Measurements from ENCODE around the gene NFIB.

NFIB gene

GRCh38 chr9:14127656-14128055, 186.3 kb downstream of the NFIB start:
- in situ Hi-C loops (cut with MboI; ENCODE audit: low sequenced_read_pairs) = no loop called here

- in situ Hi-C loops (cut with MboI; ENCODE audit: low sequenced_read_pairs) = no loop called here
These were observed 194.0 kb downstream of the NFIB start for GRCh38 chr9:14119694-14120514.

- in situ Hi-C loops (cut with MboI; ENCODE audit: low sequenced_read_pairs) = no loop called here
These were observed 201.7 kb downstream of the NFIB start for GRCh38 chr9:14112226-14112625.

- in situ Hi-C loops (cut with MboI; ENCODE audit: low sequenced_read_pairs) = no loop called here
These were observed 202.2 kb downstream of the NFIB start for GRCh38 chr9:14111696-14112095.

- in situ Hi-C loops (cut with MboI; ENCODE audit: low sequenced_read_pairs) = no loop called here
These were observed 206.0 kb downstream of the NFIB start for GRCh38 chr9:14107977-14108376.

GRCh38 chr9:14107495-14107894, 206.4 kb downstream of the NFIB start:
- in situ Hi-C loops (cut with MboI; ENCODE audit: low sequenced_read_pairs) = no loop called here

- in situ Hi-C loops (cut with MboI; ENCODE audit: low sequenced_read_pairs) = no loop called here
These were observed 207.2 kb downstream of the NFIB start for GRCh38 chr9:14106699-14107098.

GRCh38 chr9:14104496-14104895, 209.4 kb downstream of the NFIB start:
- in situ Hi-C loops (cut with MboI; ENCODE audit: low sequenced_read_pairs) = no loop called here

GRCh38 chr9:14103115-14103514, 210.8 kb downstream of the NFIB start:
- in situ Hi-C loops (cut with MboI; ENCODE audit: low sequenced_read_pairs) = no loop called here

- in situ Hi-C loops (cut with MboI; ENCODE audit: low sequenced_read_pairs) = no loop called here
These were observed 214.2 kb downstream of the NFIB start for GRCh38 chr9:14099737-14100136.

- in situ Hi-C loops (cut with MboI; ENCODE audit: low sequenced_read_pairs) = no loop called here
These were observed 215.3 kb downstream of the NFIB start for GRCh38 chr9:14098486-14099180.

- in situ Hi-C loops (cut with MboI; ENCODE audit: low sequenced_read_pairs) = no loop called here
These were observed 216.1 kb downstream of the NFIB start for GRCh38 chr9:14097666-14098415.

GRCh38 chr9:14097215-14097614, 216.7 kb downstream of the NFIB start:
- in situ Hi-C loops (cut with MboI; ENCODE audit: low sequenced_read_pairs) = no loop called here

GRCh38 chr9:14096258-14096922, 217.6 kb downstream of the NFIB start:
- in situ Hi-C loops (cut with MboI; ENCODE audit: low sequenced_read_pairs) = no loop called here

- in situ Hi-C loops (cut with MboI; ENCODE audit: low sequenced_read_pairs) = no loop called here
These were observed 218.7 kb downstream of the NFIB start for GRCh38 chr9:14095277-14095676.

GRCh38 chr9:14094491-14094890, 219.4 kb downstream of the NFIB start:
- in situ Hi-C loops (cut with MboI; ENCODE audit: low sequenced_read_pairs) = no loop called here

- in situ Hi-C loops (cut with MboI; ENCODE audit: low sequenced_read_pairs) = no loop called here
These were observed 221.6 kb downstream of the NFIB start for GRCh38 chr9:14092344-14092743.

GRCh38 chr9:14089051-14089803, 224.7 kb downstream of the NFIB start:
- in situ Hi-C loops (cut with MboI; ENCODE audit: low sequenced_read_pairs) = no loop called here

- in situ Hi-C loops (cut with MboI; ENCODE audit: low sequenced_read_pairs) = no loop called here
These were observed 226.4 kb downstream of the NFIB start for GRCh38 chr9:14087576-14087975.

GRCh38 chr9:14086495-14086894, 227.4 kb downstream of the NFIB start:
- in situ Hi-C loops (cut with MboI; ENCODE audit: low sequenced_read_pairs) = no loop called here

All from HL-60/S4 (cell line).